Activated CD4-positive, alpha-beta T cell treated with anti-CD3 and anti-CD28 coated beads, Interleukin-2, amount 50 U/mL, for 24 hours (primary cell): ENCODE results near the gene KCNS1.

Experiments used
- DNase-seq, 2 donors: peaks; one replicate each; pipeline ENCODE4 v3.0.0-alpha.2; 2020; ENCODE audit warnings: low read depth in 1 of 2, low spot score in 1 of 2

Gene KCNS1

DNA sequence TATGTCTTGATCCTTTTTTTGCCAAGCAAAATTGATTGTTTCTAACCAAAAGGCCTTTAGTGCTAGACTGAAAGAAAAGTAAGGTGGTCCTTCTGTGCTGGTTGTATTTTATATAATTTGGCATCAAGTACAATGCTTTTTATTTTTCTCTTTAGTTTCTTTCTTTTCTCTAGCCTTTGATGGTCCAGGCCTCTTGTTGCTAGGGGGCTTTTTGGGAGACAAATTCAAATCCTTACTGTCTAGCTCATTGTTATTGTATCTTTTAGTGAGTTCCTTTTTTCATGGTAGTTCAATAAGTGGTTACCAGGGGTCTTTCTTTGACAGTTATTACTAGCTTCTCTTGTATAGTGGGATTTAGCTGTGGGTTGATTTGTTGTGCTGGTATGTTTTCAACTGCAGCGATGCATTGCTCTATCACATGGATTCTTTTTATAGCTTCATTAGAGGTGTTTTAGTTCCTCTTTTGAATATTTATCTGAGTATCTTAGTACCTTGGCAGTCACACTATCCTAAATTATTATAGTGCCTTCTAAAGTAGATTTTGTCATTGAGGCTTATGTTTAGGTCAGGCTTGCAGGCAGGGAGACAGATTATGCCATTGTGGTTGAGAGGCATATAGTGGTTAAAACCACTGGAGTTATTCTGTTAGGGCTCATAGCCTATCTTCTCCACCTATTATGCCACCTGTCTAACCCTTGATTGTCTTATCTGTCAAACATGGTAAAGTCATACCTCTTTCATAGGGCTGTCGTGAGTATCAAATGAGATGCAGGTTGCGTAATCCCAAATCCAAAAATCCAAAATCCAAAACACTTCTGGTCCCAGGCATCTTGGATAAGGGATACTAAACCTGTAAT, 49.5 kb downstream of the KCNS1 start:
- DNase-seq = no peak

DNA sequence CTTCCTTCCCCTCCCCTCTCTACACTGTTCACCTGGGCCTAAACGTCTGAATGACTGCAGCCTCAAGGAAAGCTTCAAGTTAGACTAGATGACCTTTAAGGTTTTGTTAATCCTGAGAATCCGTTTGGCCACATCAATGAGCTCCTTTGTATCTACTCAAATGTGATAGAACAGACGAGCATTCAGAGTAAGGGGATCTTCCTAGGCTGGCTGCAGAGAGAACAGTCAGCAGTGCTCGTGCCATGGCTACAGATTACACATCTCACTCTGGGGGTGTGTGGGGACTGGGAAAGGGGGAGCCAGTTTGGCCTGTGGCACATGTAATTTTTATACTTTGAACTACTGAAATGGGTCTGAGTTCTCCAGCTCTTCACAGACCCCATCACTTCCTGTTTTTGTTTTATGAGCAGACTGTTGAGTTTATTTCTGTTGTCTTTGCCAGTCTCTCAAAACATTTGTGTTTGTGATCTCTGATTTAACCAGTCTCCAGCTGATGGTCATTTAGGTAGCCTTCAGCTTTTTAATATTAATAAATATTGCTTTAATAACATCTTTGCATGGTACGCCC, 50.9 kb downstream of the KCNS1 start:
- DNase-seq = no peak

DNA sequence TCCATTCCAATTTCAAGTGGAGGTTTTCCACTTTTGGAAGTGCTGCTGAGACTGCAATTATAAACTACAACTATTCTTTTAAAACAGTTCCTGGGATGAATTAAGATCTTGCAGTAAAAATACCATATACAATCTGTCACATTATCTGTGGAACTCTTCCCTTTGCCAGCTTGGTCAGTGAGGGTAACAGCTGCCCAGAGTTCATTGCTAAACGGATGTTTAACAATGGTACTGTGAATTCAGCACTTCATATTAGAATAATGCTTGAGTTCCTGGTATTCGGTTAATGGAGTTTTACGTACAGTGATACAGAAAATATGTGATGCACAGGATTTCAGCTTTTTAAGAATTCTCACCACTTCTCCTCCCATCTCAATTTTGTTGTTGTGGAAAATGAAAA, 51.5 kb downstream of the KCNS1 start:
- no peak for DNase-seq

DNA sequence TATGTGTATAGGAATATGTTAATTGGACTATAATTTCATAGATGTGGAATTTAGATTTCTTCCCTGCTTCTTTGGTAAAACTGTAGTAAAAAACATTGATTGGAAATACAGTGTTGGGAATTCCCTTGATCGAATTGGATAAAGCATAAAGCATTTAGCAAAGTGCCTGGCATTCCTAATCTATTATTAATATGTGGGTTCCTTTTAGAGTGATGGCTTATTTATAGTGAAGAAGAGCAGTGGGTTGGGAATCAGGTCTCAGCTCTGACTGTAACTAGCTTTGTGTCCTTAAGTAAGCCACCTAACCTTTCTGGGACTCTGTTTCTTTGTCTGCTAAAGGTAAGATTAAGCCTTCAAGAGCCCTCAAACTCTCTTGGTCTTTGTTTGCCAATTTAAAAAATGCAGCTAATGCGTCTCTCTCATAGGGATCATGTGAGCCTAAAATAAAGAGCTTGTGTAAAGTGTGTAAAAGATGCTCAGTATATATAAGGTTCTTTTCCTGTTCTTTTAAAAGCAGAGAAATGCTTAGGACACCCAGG, 53.3 kb downstream of the KCNS1 start:
- no peak for DNase-seq

DNA sequence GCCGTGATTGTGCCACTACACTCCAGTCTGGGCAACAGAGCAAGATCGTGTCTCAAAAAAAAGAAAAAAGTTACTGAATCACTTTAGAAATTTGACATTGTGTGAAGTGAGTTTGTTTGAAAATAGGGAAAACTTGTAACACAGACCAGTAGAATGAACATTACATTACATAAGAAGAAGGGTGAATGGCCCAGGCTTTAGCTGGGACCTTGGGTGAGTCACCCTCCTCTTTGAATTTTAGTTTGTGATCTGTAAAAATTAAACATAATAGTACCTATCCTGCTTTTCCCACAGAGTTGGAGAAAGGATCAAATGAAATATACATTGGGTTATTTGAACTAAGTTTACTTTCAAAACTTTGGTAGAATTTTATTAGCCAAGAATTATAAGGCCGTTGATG, 56.3 kb downstream of the KCNS1 start:
- no peak for DNase-seq

DNA sequence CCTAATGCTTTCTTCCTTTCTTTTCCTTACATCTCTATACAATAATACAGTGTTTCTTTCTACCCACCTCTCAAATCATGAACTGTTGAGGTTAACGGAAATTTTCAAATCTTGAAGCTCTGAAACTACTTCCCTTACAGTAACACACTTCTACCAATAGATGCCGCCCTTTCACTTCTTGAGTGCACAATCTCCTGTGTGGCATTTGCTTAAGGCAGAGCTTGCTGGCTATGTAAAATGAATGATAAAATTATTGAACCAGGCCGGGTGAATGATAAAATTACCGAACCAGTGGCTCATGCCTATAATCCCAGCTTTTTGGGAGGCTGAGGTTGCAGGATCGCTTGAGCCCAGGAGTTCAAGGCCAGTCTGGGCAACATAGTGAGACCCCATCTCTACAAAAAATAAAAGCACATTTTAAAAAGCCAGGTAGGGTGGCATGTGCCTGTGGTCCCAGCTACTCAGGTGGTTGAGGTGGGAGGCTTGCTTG, 56.8 kb downstream of the KCNS1 start:
- DNase-seq = peak in 1 of 2 donors; percentile 47

DNA sequence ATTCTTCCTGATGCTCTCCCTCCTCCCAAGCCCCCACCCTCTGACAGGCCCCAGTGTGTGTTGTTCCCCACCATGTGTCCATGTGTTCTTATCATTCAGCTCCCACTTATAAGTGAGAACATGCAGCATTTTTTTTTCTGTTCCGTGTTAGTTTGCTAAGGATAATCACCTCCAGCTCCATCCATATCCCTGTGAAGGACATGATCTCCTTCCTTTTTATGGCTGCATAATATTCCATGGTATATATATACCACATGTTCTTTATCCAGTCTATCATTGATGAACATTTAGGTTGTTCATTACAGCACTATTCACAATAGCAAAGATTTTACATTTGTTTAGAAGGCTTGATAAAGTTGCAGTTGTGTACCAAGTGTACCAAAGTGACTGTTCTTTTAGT, 57.9 kb downstream of the KCNS1 start:
- no peak for DNase-seq
